Thoracic aorta (tissue), 2 donors: ENCODE data around the gene GOLGB1. TPM values are rescaled to one million over a fixed set of nuclear protein-coding genes. Genes with fewer than 3 reads are reported as not detected.

ENCODE experiments used
- ATAC-seq: fragments of 150-250 bp; one replicate; pipeline ENCODE4 v1.8.0; 2017; ENCODE audit warnings: low read depth; ENCODE audit not compliant: insufficient number of reproducible peaks, low FRiP score
- DNase-seq: peaks from one replicate; pipeline ENCODE4 v3.0.0-alpha.2; 2020; ENCODE audit warnings: low spot score
- H3K27ac ChIP-seq, 2 donors: fragments of 200-600 bp; sonication (generic); 1 replicate in 1 of 2; 2 replicates in 1 of 2; pipeline ENCODE4 v1.5.1; 2016; ENCODE audit warnings: mild to moderate bottlenecking in 2 of 2, moderate library complexity in 2 of 2
- H3K27me3 ChIP-seq: fragments of 200-600 bp; sonication (generic); replicated peaks from 2 replicates; pipeline ENCODE4 v1.6.0; 2016; ENCODE audit warnings: mild to moderate bottlenecking; ENCODE audit not compliant: insufficient read depth
- H3K36me3 ChIP-seq: fragments of 200-600 bp; sonication (generic); one replicate; pipeline ENCODE4 v1.5.1; 2016
- H3K4me1 ChIP-seq, 2 donors: fragments of 200-600 bp; sonication (generic); 1 replicate in 1 of 2; 2 replicates in 1 of 2; pipeline versions ENCODE4 v1.5.1 to v1.6.0; 2016; ENCODE audit warnings: low read depth in 2 of 2, mild to moderate bottlenecking in 1 of 2; ENCODE audit not compliant: control insufficient read depth in 1 of 2
- H3K4me3 ChIP-seq: fragments of 200-600 bp; sonication (generic); 2 replicates; pipeline ENCODE4 v1.5.1; 2016; ENCODE audit warnings: mild to moderate bottlenecking
- H3K9me3 ChIP-seq: fragments of 200-600 bp; sonication (generic); 2 replicates; pipeline ENCODE4 v1.5.1; 2016
- CTCF ChIP-seq: fragments of 200-600 bp; sonication (generic); IDR thresholded peaks from one replicate; pipeline ENCODE4 v1.5.1; 2019; ENCODE audit warnings: antibody characterized with exemption
- total RNA-seq, 2 donors: library from RNA; depleted of rRNA; stranded (reverse); fragments of >200 nt; gene quantifications; one replicate each; pipeline versions ENCODE4 v1.1.0 to v1.2.3, GENCODE V29; 2016

The GOLGB1 gene
- total RNA-seq, 2 donors from 2014 or later = 62.3 to 78.5 TPM

- Histone ChIP-seq H3K9me3 (no peaks in the 10 kb centered on the region), H3K4me3 (no peak overlapping the region), H3K27ac (no peak overlapping the region), H3K36me3 (no peaks in the 10 kb centered on the region), H3K27me3 (no peaks in the 10 kb centered on the region), H3K4me1 (no peaks in the 10 kb centered on the region)
- DNase-seq = no peak
- no peak for TF ChIP-seq CTCF
- no peak for ATAC-seq
These were observed 125.2 kb downstream of the GOLGB1 start for GRCh38 chr3:121624147-121624899.

- DNase-seq (no peak), ATAC-seq (no peak)
- Histone ChIP-seq H3K27me3 (no peaks in the 10 kb centered on the region), H3K36me3 (no peaks in the 10 kb centered on the region), H3K9me3 (no peaks in the 10 kb centered on the region), H3K4me3 (no peak overlapping the region), H3K4me1 (no peaks in the 10 kb centered on the region), H3K27ac (no peak overlapping the region)
- TF ChIP-seq CTCF = no peak
These were observed 128.1 kb downstream of the GOLGB1 start for GRCh38 chr3:121621491-121621890.

- Histone ChIP-seq H3K27me3 (no peaks in the 10 kb centered on the region), H3K4me1 (no peaks in the 10 kb centered on the region), H3K36me3 (no peaks in the 10 kb centered on the region), H3K27ac (no peak overlapping the region), H3K4me3 (no peak overlapping the region), H3K9me3 (no peaks in the 10 kb centered on the region)
- no peak for TF ChIP-seq CTCF
- ATAC-seq (no peak), DNase-seq (no peak)
These were observed 129.8 kb downstream of the GOLGB1 start for GRCh38 chr3:121619691-121620090.

Other genes starting within 250 kb of the GOLGB1 start
- gene POLQ, start 203.8 kb downstream of the GOLGB1 start, total RNA-seq = under 1 TPM; 0.42 to 0.68 TPM
- not detected for gene ARGFX, start 181.8 kb downstream of the GOLGB1 start, total RNA-seq
- gene FBXO40, start 156.4 kb downstream of the GOLGB1 start, total RNA-seq = not detected
- 10 to 100 TPM; 85.2 to 94.5 TPM for gene HCLS1, start 88.8 kb downstream of the GOLGB1 start, total RNA-seq
- gene IQCB1, start 85.3 kb upstream of the GOLGB1 start, total RNA-seq = 10 to 100 TPM; 19.3 to 28.4 TPM
- gene EAF2, start 85.5 kb upstream of the GOLGB1 start, total RNA-seq = 1 to 10 TPM; 3.7 to 5.1 TPM
- 1 to 10 TPM; 4.7 to 5.1 TPM for gene SLC15A2, start 144.7 kb upstream of the GOLGB1 start, total RNA-seq